WERI-Rb-1 (cell line): ENCODE measurements around the gene SIN3A.

Experiments used
- DNase-seq: peaks from one replicate; pipeline ENCODE4 v3.0.0-alpha.2; 2020
- H3K27ac ChIP-seq: fragments of 250-450 bp; sonication (Bioruptor Pico); 2 replicates; pipeline ENCODE4 v1.5.1; 2020; ENCODE audit warnings: mild to moderate bottlenecking, moderate library complexity
- H3K27me3 ChIP-seq: fragments of 250-450 bp; sonication (Bioruptor Pico); 2 replicates; pipeline ENCODE4 v1.5.1; 2021; ENCODE audit warnings: mild to moderate bottlenecking, low read depth, moderate library complexity; ENCODE audit not compliant: insufficient read depth, severe bottlenecking
- H3K36me3 ChIP-seq: fragments of 250-450 bp; sonication (Bioruptor Pico); 2 replicates; pipeline ENCODE4 v1.5.1; 2020; ENCODE audit warnings: mild to moderate bottlenecking, moderate library complexity
- H3K4me3 ChIP-seq: 2 replicates; pipeline ENCODE4 v1.5.1; 2011; ENCODE audit warnings: low read depth, mild to moderate bottlenecking, control low read depth, low read length
- H3K9me3 ChIP-seq: fragments of 250-450 bp; sonication (Bioruptor Pico); 2 replicates; pipeline ENCODE4 v1.5.1; 2021; ENCODE audit warnings: mild to moderate bottlenecking, moderate library complexity; ENCODE audit not compliant: severe bottlenecking
- CTCF ChIP-seq: IDR thresholded peaks from 2 replicates; pipeline ENCODE4 v1.5.1; 2011; ENCODE audit warnings: low read depth, mild to moderate bottlenecking, control low read depth, inconsistent platforms, low read length

The SIN3A gene

GRCh38 chr15:75422554-75422953, 28.9 kb downstream of the SIN3A start:
- H3K9me3 ChIP-seq = no peaks in the 10 kb centered on the region
- H3K36me3 ChIP-seq = peaks cover 67% of the 10 kb centered on the region
- no peak for TF ChIP-seq CTCF
- H3K27ac ChIP-seq = no peak overlapping the region
- no peaks in the 10 kb centered on the region for H3K27me3 ChIP-seq
- no peak overlapping the region for H3K4me3 ChIP-seq
- DNase-seq = no peak

GRCh38 chr15:75420698-75421097, 30.8 kb downstream of the SIN3A start:
- Histone ChIP-seq H3K27me3 (no peaks in the 10 kb centered on the region), H3K9me3 (no peaks in the 10 kb centered on the region), H3K27ac (no peak overlapping the region), H3K36me3 (peaks cover 56% of the 10 kb centered on the region), H3K4me3 (no peak overlapping the region)
- TF ChIP-seq CTCF = no peak
- DNase-seq = no peak

- no peak for DNase-seq
- no peaks in the 10 kb centered on the region for H3K9me3 ChIP-seq
- TF ChIP-seq CTCF = no peak
- H3K27ac ChIP-seq = no peak overlapping the region
- H3K27me3 ChIP-seq = no peaks in the 10 kb centered on the region
- H3K36me3 ChIP-seq = peaks cover 52% of the 10 kb centered on the region
- no peak overlapping the region for H3K4me3 ChIP-seq
Observed at GRCh38 chr15:75416584-75416983, 34.9 kb downstream of the SIN3A start.

GRCh38 chr15:75410196-75410595, 41.3 kb downstream of the SIN3A start:
- DNase-seq = no peak
- TF ChIP-seq CTCF = no peak
- Histone ChIP-seq H3K9me3 (no peaks in the 10 kb centered on the region), H3K27ac (no peak overlapping the region), H3K4me3 (no peak overlapping the region), H3K27me3 (no peaks in the 10 kb centered on the region), H3K36me3 (peaks cover 82% of the 10 kb centered on the region)

- Histone ChIP-seq H3K9me3 (no peaks in the 10 kb centered on the region), H3K27me3 (no peaks in the 10 kb centered on the region), H3K4me3 (no peak overlapping the region), H3K27ac (no peak overlapping the region), H3K36me3 (peaks cover 90% of the 10 kb centered on the region)
- no peak for DNase-seq
- TF ChIP-seq CTCF = no peak
Observed at GRCh38 chr15:75407083-75407482, 44.4 kb downstream of the SIN3A start.

GRCh38 chr15:75403892-75404291, 47.6 kb downstream of the SIN3A start:
- no peaks in the 10 kb centered on the region for H3K9me3 ChIP-seq
- H3K36me3 ChIP-seq = peaks cover 90% of the 10 kb centered on the region
- H3K27me3 ChIP-seq = no peaks in the 10 kb centered on the region
- TF ChIP-seq CTCF = no peak
- DNase-seq = no peak
- H3K4me3 ChIP-seq = no peak overlapping the region
- no peak overlapping the region for H3K27ac ChIP-seq
